HG02798 (cell line): ENCODE data around the gene SGCD.

Experiments
- ATAC-seq: cut with Tn5 transposase; IDR thresholded peaks from one replicate; pipeline ENCODE4 v1.9.1; 2021; ENCODE audit warnings: mild to moderate bottlenecking; ENCODE audit not compliant: unreplicated experiment, poor library complexity

SGCD gene

DNA sequence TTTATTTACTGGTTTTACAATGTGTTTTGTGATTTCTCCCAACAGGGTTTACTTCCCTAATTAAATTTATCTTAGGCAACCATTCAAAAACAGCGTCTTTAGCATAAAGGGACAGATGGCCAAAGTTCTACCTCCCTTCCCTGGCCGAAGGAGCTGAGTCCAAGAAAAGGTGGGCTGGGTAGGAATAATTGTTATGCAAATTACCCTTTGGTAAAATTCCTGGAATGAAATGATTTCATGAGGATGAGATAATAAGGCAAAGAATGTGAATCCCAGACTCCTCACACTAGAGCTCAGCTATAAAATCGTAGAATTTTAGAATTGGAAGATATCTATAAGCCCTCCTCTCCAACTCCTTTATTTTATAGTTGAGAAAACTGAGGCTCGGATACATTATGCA, 119.6 kb downstream of the SGCD start:
- ATAC-seq = no peak

DNA sequence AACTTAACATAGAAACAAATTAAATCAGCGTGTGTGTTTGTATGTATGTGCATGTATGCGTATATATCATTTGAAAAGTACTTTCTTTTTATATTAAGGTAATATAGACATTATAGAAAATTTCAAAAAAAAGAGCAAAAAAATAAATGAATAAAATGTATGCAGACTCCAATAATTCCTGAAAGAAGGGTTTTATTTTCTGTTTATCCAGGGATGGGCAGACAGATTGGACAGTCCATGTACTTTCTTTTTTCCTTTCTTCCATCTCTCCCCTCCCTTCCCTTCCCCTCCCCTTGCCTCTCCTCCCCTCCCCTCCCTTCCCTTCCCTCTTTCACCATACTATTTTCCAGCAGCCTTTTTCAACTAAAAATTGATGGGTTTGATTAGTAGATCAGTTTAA, 123.8 kb downstream of the SGCD start:
- ATAC-seq = no peak

DNA sequence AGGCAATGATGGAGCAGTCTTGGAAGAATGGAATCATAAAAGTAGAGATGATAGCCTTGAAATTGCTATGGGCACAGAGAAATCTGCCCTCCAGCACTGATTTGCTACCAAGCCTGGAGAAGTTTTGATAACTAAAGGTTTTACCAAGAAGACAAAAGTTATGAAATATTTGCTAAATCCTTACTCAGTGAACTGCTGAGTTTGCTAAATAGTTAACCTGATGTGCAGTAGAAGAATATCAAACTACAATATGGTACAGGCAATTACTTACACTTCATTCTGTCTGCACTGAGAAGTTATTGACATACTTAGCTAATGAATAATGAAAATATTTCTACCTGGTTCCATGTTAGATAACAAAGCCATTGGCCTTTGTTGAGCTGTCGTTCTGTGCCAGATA, 124.5 kb downstream of the SGCD start:
- ATAC-seq = no peak

DNA sequence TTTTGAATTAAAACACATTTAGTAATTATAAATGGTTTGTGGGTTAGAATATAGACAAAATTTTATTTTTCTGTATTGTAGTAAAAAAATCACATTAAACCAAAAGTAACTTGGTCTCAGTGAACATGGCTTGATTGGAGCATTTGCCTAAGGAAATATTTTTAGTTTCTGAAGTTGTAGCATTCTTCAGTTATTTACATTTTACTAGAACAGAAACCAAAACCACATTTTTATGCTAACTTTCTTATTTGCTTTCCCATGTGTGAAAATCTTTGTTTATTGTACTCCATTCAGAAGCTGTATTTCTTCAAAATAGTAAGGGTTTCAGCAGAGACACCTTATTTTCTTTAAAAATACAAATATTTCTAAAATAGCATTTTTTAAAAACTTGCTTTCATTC, 129.9 kb downstream of the SGCD start:
- peak; percentile 60 for ATAC-seq

DNA sequence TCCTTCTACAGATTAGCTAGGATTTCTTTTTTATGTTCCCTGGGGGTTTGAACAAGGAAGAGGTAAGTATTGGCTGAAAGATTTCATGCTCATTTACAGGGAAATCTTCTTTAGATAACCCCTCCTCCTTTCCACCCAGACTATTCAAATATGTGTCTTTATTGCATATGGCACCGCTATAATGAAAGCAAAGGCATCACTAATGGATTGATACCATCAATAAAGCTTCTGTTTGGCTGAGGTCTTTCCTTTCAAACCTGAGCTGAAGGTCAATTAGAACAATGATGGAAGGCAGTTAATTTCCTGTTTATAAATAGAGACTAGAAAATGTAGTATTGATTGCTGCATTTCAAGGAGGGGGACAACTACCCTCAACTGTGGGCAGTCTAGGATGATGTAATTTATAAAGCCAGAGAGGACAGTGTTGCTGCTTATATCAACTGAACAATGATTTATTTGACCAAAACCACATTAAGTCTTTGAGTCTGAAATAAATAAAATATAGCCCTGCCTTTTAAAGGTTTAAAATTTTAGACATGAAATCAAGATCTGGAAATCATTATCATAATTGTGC, 132.9 kb downstream of the SGCD start:
- no peak for ATAC-seq

DNA sequence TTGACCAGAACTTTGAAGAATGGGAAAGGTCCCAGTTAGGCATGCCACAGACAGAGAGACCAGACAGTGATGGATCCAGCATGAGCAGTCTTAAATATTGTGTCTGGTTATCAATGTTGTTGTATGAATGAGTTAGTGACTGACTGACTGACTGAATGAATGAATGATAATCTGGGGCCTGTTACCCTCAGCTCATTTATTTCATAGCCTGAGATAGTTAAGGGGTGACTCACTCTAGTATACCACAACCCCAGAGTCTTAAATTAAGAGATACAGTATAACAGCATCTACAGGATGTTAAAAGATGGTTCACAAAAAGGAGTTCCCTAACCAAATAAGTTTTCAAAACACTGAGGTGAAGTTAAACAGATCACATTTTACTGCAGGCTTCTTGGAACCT, 133.5 kb downstream of the SGCD start:
- ATAC-seq = no peak

DNA sequence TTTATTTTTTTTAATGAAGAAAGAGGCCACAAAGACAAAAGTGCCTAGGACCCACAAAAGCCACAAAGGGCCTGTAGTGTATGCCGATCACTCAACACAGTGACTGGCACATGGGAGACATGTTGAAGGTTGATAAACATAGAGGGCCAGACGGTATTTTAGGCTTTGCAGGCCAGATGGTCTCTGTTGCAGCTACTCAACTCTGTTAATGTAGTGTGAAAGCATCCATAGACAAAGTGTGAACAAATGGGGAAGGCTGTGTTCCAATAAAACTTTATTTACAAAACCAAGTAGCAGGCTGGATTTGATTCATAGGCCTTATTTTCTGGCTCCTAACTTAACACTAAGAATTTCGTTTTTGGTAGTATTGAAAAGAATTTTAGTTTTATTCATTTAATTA, 139.9 kb downstream of the SGCD start:
- ATAC-seq = no peak

DNA sequence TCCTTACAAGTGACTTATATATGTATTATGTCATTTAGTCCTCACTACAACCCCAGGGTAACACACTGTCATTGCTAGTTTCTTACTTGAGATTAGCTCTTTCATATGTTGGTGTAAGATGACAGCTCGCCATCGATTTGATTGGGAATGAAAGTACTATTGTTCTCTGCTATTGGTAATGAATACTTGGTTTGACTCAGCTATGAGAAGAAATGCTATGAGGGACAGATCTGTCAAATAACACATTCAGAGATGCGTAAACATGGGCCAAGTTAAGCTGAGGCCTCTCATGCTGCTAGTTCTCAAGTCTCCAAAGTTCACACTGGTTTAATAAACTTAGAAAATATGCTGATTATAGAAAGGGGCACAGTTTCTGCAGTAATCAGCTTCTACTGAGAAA, 142.7 kb downstream of the SGCD start:
- no peak for ATAC-seq

DNA sequence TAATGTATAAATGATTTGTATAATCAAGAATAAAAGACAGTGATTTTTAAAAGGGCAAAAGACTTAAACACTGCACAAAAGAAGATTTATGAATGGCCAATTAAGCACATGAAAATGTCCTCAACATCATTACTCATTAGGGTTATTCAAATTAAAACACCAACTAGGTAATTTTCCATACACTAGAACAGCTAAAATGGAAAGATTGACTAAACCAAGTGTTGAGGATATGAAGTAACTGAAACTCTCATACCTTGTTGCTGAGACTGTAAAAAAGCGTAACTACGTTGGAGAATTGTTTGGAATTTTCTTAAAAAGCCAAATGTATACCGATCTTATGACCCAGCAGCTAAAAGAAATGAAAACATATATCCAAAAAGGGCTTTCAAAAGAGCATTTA, 144.9 kb downstream of the SGCD start:
- no peak for ATAC-seq

DNA sequence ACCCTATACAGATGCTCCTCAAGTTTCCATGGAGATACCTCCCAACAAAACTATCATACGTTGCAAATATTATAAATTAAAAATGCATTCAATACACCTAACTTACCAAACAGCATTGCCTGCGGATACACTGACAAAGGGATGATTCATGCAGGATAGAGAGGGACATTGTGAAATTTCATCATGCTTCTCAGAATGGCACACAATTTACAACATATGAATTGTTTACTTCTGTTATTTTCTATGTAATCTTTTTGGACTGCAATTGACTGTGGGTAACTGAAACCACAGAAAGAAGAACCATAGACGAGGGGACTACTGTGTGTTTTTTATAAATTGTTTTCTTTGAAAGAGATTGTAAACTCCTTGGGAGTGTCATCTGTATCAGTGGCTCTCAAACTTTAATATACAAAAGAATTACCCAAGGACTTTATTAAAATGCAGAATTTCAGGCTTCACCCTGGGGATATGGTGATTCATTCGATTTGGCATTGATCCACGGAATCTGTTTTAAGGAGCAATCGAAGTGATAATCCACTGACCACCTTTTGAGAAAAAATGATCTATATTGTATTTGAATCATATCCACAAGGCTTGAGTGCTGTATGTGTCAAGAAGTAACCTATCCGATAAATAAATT, 146.4 kb downstream of the SGCD start:
- ATAC-seq = no peak

DNA sequence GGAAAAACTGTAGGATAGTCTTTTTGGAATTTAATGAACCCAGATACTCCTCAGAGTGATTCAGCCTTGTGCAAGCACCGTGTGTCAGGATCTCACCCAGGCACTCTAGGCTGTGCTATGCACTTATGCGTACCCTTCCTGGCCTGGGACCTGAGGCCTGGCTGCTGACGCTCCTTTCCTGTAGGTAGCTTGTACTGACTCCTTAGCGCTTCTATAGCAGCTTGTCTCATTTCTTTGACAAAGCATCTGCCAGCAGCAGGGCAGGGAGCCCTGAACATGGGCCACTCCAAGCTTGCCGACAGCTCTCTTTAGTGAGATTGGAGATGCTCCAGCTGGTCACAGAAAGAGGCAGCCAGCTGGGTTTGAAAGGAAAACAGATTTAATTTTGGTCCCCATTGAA, 147.3 kb downstream of the SGCD start:
- ATAC-seq = no peak

DNA sequence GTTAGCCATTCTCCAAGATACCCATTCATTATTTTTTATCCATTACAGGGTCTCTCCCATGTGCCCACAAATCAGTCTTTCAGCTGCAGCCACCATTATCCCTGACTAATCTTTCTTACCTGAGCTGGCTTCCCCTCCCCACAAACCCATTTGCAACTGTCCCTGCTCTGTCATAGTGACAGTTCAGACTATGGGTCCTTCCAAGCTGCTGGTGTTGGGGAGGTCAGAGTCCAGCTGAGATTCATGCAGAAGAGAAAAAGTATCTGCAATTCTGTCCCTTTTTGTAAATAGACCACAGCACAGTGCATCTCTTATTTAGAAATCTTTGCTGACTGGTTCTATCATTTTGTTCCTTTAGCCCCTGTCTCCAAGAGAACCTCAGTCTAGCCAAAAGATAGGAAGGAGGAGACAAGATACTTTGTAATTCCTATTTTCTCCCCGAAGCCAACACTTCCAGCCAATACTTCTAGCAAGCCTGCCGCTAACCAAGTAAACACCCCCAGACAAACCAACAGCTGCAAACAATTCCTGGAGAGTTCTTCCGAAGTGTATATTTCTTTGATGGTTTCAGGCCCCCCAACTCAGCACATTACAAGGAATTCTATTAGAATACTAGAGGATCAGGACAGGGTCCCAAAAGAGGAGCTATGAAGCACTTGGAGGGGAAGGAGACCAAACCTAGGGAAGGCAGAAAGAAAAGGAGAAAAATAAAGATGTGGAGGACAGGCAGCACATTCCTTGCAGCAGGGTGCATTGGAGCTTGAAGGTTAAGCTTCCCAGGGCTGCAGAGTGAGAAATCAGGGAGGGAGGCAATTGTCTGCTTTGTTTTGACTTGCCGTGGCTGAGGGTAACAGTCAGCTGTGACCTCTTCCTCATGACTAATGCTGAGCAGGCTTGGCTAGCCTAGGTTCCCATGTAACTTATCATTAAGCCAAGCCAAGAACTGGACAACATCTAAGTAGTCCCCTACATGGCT, 148.5 kb downstream of the SGCD start:
- no peak for ATAC-seq

DNA sequence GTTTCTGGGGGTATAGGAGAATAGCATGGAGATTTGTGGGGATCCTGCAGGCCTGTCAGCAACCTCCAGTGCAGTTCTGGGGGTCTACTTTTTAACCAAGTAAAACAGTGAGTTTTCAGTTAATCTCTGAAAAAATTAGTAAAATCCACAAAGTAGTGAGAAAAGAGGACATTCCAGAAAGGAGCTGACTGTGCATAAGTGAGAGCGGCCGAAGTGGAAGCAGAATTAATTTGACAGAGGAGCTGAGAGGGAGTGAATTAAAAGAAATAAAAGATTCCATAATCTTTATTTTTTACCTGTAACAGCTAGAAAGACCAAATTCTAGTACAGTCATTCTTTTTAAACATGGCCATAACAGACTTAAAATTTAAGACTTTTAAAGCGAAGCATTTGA, 149.2 kb downstream of the SGCD start:
- ATAC-seq = no peak

DNA sequence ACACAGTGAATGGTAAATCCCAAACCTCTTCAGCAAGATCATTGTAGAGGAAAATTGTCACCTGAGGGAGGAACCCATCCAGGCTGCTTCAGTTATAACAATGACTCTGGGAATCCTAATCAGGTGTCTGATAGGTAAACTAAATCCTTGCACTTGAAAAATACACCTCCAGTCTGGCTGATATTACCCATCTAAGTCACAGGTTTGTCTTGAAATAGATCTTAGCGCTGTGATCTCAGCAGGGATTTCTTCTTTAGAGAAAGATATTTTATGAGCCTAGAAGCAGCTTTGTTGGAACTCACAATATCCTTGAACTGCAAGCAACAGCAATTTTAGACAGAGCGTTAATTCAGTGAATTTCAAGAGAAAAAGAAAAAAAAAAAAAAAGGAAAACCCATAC, 149.7 kb downstream of the SGCD start:
- ATAC-seq = no peak

DNA sequence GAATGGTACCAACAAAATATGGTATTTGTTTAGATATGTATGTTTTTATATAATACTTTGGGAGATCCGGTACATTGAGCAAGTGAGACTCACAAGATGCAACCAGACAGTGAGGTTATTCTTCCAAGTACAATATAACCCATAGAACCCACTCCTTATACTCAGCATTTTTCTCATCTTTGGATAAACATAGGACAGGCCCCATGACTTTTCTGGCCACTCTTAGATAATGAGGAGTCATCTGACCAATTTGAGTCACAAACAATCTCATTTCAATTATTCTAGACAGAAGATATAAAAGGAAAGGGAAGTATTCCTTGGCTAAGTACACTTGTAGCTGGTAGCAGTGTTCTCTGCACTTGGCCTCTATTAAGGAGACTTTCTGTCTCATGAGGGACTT, 150.2 kb downstream of the SGCD start:
- ATAC-seq = no peak

DNA sequence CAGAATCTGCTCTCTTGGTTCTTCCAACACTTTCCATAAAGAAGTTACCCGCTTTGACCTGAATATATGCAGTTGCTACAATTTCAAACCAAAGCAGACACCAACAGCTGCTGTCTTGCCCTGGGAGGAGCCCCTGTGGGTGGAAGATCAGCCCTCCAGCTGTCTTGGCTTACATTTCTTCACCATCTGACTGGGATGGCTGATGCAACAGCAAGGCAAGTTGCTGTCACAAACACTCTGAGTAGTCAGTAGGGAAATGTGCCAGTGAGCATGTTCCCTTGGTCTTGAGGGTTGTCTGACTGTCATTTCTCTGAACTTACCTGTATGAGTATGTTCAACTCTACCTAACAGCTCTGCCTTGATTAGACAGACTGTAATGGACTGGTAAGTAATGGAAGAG, 152.9 kb downstream of the SGCD start:
- ATAC-seq = peak; percentile 30

DNA sequence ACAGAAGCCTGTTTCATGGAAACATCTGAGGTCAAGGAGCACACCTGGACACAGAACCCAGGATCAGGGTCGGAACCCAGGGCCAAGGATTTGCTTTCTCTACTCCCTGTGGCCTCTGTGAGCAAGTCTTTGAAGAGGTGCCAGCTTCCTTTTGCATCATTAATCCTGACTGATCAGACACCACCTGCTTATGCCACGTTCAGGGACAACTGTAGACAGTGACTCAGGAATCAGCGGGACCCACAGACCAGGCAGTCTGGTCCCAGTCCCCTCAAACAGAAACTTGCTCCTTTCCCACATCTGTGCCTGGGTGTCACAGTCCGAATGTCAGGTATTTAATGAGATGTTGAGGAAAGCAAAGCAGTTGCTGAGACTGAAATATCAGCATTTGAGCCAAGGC, 154.8 kb downstream of the SGCD start:
- no peak for ATAC-seq

DNA sequence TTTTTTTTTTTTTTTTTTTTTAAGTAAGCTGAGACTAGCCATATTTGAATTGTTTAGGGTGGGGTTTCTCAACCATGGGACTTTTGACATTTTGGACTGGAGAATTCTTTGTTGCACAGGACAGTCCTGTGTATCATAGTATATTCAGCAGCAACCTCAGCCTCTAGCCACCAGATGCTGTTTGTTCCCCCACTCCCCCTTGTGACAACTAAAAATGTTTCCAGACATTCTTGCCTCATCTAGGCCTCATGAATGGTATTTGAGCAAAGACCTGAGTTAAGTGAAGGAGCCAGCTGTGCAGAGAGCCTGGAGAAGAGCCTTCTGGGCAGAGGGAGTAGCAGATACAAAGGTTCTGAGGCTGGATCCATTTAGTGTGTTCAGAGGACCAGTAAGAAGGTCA, 155.9 kb downstream of the SGCD start:
- ATAC-seq = no peak

DNA sequence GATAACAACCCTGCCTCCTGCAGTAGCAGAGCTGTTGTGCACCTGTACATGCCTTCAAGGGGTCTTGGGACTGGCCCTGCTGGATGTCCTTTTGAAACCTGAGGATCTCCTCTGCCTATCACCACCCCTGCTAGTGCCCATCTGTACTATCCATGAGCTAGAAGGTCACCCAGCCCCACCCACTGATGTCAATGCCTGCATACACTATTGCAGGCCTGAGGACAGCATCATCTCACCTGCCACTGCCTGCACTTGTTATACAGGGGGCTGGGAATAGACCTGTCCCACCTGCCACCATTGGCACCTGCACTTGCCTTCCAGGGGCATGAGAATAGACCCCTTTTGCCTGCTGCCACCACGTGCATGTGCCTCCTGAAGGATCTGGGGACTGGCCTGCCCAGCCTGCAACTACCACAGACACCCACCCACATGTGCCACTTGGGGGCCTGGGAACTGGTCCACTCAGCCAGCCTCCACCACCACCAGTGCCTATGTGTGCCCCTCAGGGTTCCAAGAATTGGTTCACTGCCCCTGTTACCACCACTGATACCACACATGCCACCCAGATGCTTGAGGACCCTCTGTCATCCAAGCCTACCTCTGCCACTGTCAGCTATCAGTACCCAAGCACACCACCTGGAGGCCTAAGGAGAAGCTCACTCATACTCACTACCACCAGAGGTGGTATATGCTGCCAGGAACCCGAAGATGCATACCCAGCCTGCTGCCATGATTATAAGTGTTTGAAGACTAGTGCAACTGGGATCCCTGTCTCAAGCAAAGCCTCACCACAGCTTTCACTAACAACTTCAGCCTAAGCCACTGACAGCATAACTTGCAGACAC, 159.7 kb downstream of the SGCD start:
- no peak for ATAC-seq

DNA sequence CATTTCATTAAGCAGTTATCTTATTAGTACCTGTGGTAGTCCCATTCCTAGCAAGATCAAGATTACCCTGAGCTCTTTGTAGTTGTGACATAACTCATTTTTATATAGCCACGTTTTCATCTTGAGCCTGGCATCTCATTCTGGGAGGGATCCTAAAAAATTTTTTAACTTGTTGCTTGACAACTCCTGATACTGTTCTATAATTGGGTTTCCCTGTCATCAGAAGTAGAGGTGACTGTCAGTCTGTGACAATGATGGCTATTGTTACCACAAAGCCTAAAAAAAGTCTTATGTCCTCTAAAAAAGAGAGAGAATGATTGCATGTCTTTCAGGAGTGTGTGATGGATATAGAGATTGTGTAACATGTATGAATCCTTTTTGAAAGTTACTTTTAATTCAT, 164.8 kb downstream of the SGCD start:
- ATAC-seq = no peak

DNA sequence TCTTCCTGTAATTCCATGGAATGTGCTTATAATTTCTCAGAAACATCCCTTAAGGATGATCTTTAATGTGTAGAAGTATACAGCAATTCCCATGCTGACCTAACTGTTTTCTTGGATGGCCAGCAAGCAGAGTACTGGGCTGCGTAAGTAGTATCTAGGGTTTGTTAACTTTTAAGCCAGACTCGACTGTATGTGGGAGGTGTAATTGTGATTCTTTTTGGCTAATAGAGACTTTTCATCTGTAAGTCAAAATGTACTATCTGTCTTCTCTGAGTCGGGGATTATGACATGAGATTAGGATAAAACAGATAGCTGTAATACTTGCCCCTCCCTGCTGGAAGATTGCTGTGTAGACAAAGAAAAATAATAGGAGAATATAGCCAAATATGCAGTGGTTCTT, 169.3 kb downstream of the SGCD start:
- ATAC-seq = no peak
